H1 (cell line): ENCODE results near the gene NAT8L. TPM values are rescaled to one million over a fixed set of nuclear protein-coding genes. Genes with fewer than 3 reads are reported as not detected.
A peak's percentile ranks its signal among the peaks of the same experiment; 100 is the strongest.

Experiments
- CTCF ChIA-PET: fragments of 300-600 bp; sonication (Branson Sonifier 250); formaldehyde crosslinking; loops from one replicate; lab custom pipeline; 2021; ENCODE audit not compliant: partially characterized antibody; lab: Charles Lee
- POLR2A ChIA-PET: fragments of 300-600 bp; sonication (Branson Sonifier 250); formaldehyde crosslinking; loops from one replicate; lab custom pipeline; 2021; ENCODE audit warnings: inconsistent platforms; ENCODE audit not compliant: partially characterized antibody; lab: Charles Lee
- DNase-seq, 2 experiments: peaks; one replicate each; pipeline versions ENCODE4 v3.0.0 to v3.0.0-alpha.2; 2010 to 2022; ENCODE audit warnings: low spot score in 2 of 2, low read depth in 1 of 2, mixed read lengths in 1 of 2
- FAIRE-seq: peaks from 2 replicates; lab custom pipeline; 2011; peaks lifted over from hg19 to GRCh38; lab: Jason Lieb, UNC
- H2AFZ ChIP-seq: 2 replicates; pipeline ENCODE4 v1.8.1; 2012; ENCODE audit warnings: low read length, inconsistent platforms
- H2AK5ac ChIP-seq: 2 replicates; pipeline ENCODE4 v1.6.1; 2013; ENCODE audit warnings: low read depth, low read length
- H2BK120ac ChIP-seq: replicated peaks from 2 replicates; pipeline ENCODE3; 2013; ENCODE audit warnings: low read depth, low read length, inconsistent platforms
- H2BK12ac ChIP-seq: 2 replicates; pipeline ENCODE4 v1.6.1; 2013; ENCODE audit warnings: low read depth, low read length
- H2BK15ac ChIP-seq: 2 replicates; pipeline ENCODE4 v1.6.1; 2013; ENCODE audit warnings: low read length
- H2BK20ac ChIP-seq: 2 replicates; pipeline ENCODE4 v1.6.1; 2013; ENCODE audit warnings: low read length
- H2BK5ac ChIP-seq: 2 replicates; pipeline ENCODE4 v1.6.1; 2013; ENCODE audit warnings: low read depth, low read length
- H3K14ac ChIP-seq: 2 replicates; pipeline ENCODE4 v1.6.1; 2013; ENCODE audit warnings: inconsistent platforms; ENCODE audit not compliant: insufficient read length
- H3K18ac ChIP-seq: 2 replicates; pipeline ENCODE4 v1.6.1; 2013; ENCODE audit warnings: low read length; ENCODE audit errors: extremely low read depth
- H3K23ac ChIP-seq: 2 replicates; pipeline ENCODE4 v1.6.1; 2013; ENCODE audit warnings: inconsistent platforms; ENCODE audit not compliant: insufficient read length
- H3K23me2 ChIP-seq: 2 replicates; pipeline ENCODE4 v1.6.1; 2013; ENCODE audit warnings: low read depth, low read length
- H3K27ac ChIP-seq: 2 replicates; pipeline ENCODE4 v1.6.1; 2011; ENCODE audit warnings: low read depth, low read length, inconsistent platforms
- H3K27me3 ChIP-seq, 4 experiments: replicated peaks in 1 of 4; 1 replicate in 1 of 4; 2 replicates in 3 of 4; pipeline versions ENCODE4 v1.6.1 to v1.8.1; 2011 to 2013; ENCODE audit warnings: low read length in 3 of 4, mild to moderate bottlenecking in 3 of 4, inconsistent platforms in 2 of 4, mixed read lengths in 2 of 4, moderate library complexity in 1 of 4; ENCODE audit not compliant: control insufficient read depth in 3 of 4, insufficient read depth in 3 of 4; ENCODE audit errors: extremely low read depth in 1 of 4
- H3K36me3 ChIP-seq, 4 experiments: 2 replicates each; pipeline versions ENCODE4 v1.6.1 to v1.8.1; 2011 to 2013; ENCODE audit warnings: mild to moderate bottlenecking in 4 of 4, low read length in 3 of 4, moderate library complexity in 2 of 4, control low read depth in 1 of 4, inconsistent platforms in 1 of 4; ENCODE audit not compliant: insufficient read depth in 4 of 4, control insufficient read depth in 2 of 4
- H3K4ac ChIP-seq: replicated peaks from 2 replicates; pipeline ENCODE3; 2013; ENCODE audit warnings: low read length, low read depth, mixed read lengths, inconsistent platforms; ENCODE audit not compliant: insufficient read length
- H3K4me1 ChIP-seq, 4 experiments: replicated peaks in 1 of 4; 1 replicate in 1 of 4; 2 replicates in 3 of 4; pipeline versions ENCODE4 v1.6.1 to v1.8.1; 2011 to 2013; ENCODE audit warnings: low read length in 3 of 4, inconsistent platforms in 2 of 4, mixed read lengths in 1 of 4; ENCODE audit not compliant: insufficient read depth in 4 of 4, control insufficient read depth in 3 of 4
- H3K4me2 ChIP-seq, 2 experiments: 2 replicates each; pipeline versions ENCODE4 v1.6.1 to v1.8.1; 2011 to 2013; ENCODE audit warnings: low read depth in 2 of 2, low read length in 2 of 2, control low read depth in 1 of 2, inconsistent platforms in 1 of 2, mild to moderate bottlenecking in 1 of 2; ENCODE audit not compliant: insufficient read depth in 1 of 2
- H3K4me3 ChIP-seq, 4 experiments: fragments of 200-600, 300-600 bp in 1 of 4; sonication (generic), shearing (Covaris generic), sonication (Bioruptor Twin) in 1 of 4; 2 replicates each; pipeline versions ENCODE4 v1.5.1 to v1.8.1; 2011 to 2016; ENCODE audit warnings: low read length in 4 of 4, low read depth in 3 of 4, control low read depth in 2 of 4, inconsistent platforms in 2 of 4, mild to moderate bottlenecking in 2 of 4, mixed read lengths in 1 of 4, moderate library complexity in 1 of 4; ENCODE audit not compliant: insufficient read depth in 2 of 4; ENCODE audit errors: extremely low read depth in 1 of 4
- H3K56ac ChIP-seq: replicated peaks from 2 replicates; pipeline ENCODE3; 2013; ENCODE audit warnings: low read depth, mild to moderate bottlenecking, mixed read lengths, low read length, inconsistent platforms; ENCODE audit not compliant: insufficient read length
- H3K79me1 ChIP-seq: 2 replicates; pipeline ENCODE4 v1.6.1; 2013; ENCODE audit warnings: low read depth, low read length, control low read depth
- H3K79me2 ChIP-seq, 2 experiments: 2 replicates each; pipeline versions ENCODE4 v1.6.1 to v1.8.1; 2012 to 2013; ENCODE audit warnings: low read length in 2 of 2, mild to moderate bottlenecking in 2 of 2, inconsistent platforms in 1 of 2; ENCODE audit not compliant: insufficient read depth in 2 of 2, control insufficient read depth in 1 of 2
- H3K9ac ChIP-seq, 4 experiments: replicated peaks in 1 of 4; 1 replicate in 1 of 4; 2 replicates in 3 of 4; pipeline versions ENCODE4 v1.6.1 to v1.8.1; 2011 to 2013; ENCODE audit warnings: low read depth in 3 of 4, low read length in 3 of 4, control low read depth in 2 of 4, mild to moderate bottlenecking in 2 of 4, moderate library complexity in 2 of 4, inconsistent platforms in 1 of 4; ENCODE audit errors: extremely low read depth in 1 of 4
- H3K9me3 ChIP-seq, 2 experiments: 2 replicates each; pipeline versions ENCODE4 v1.6.1 to v1.8.1; 2012 to 2013; ENCODE audit warnings: mild to moderate bottlenecking in 2 of 2, moderate library complexity in 2 of 2, control low read depth in 1 of 2, inconsistent platforms in 1 of 2, low read depth in 1 of 2, low read length in 1 of 2, mixed read lengths in 1 of 2; ENCODE audit not compliant: insufficient read depth in 2 of 2
- H4K20me1 ChIP-seq, 2 experiments: replicated peaks in 1 of 2; 2 replicates each; pipeline versions ENCODE3 to v1.8.1; 2011 to 2013; ENCODE audit warnings: inconsistent platforms in 2 of 2, low read length in 2 of 2, mild to moderate bottlenecking in 1 of 2; ENCODE audit not compliant: insufficient read depth in 2 of 2, control insufficient read depth in 1 of 2
- H4K5ac ChIP-seq: 2 replicates; pipeline ENCODE4 v1.6.1; 2013; ENCODE audit warnings: low read length, low read depth, mixed read lengths, inconsistent platforms; ENCODE audit not compliant: insufficient read length
- H4K8ac ChIP-seq: 2 replicates; pipeline ENCODE4 v1.8.0; 2013; ENCODE audit warnings: mild to moderate bottlenecking, moderate library complexity, low read length, inconsistent platforms; ENCODE audit not compliant: insufficient read depth; ENCODE audit errors: extremely low read depth
- H4K91ac ChIP-seq: replicated peaks from 2 replicates; pipeline ENCODE3; 2013; ENCODE audit warnings: low read length, mixed read lengths, inconsistent platforms; ENCODE audit not compliant: insufficient read length
- CHD2 ChIP-seq: IDR thresholded peaks from 2 replicates; pipeline ENCODE4 v1.6.1; 2012; ENCODE audit warnings: low read length, improper control_type of control experiment
- EP300 ChIP-seq, 2 experiments: IDR thresholded peaks; 1 replicate in 1 of 2; 2 replicates in 1 of 2; pipeline ENCODE4 v1.6.1; 2011 to 2012; ENCODE audit warnings: low read depth in 2 of 2, low read length in 2 of 2, mild to moderate bottlenecking in 2 of 2, borderline replicate concordance in 1 of 2, inconsistent platforms in 1 of 2, moderate library complexity in 1 of 2
- HDAC2 ChIP-seq, 2 experiments: fragments of 300-600 bp in 1 of 2; sonication (generic) in 1 of 2; IDR thresholded peaks; 2 replicates each; pipeline ENCODE4 v1.6.1; 2011 to 2012; ENCODE audit warnings: low read depth in 2 of 2, low read length in 2 of 2, mild to moderate bottlenecking in 2 of 2, moderate library complexity in 2 of 2, borderline replicate concordance in 1 of 2, inconsistent platforms in 1 of 2
- JUND ChIP-seq: IDR thresholded peaks from 2 replicates; pipeline ENCODE4 v1.6.1; 2011; ENCODE audit warnings: mild to moderate bottlenecking, improper control_type of control experiment, low read length
- KDM1A ChIP-seq: fragments of 200-600, 300-600 bp; sonication (generic); IDR thresholded peaks from 2 replicates; pipeline ENCODE4 v1.7.1; 2016; ENCODE audit warnings: mild to moderate bottlenecking, low read length, borderline replicate concordance
- MAFK ChIP-seq: IDR thresholded peaks from 2 replicates; pipeline ENCODE4 v1.6.1; 2012; ENCODE audit warnings: low read depth, mild to moderate bottlenecking, improper control_type of control experiment, low read length
- NANOG ChIP-seq: IDR thresholded peaks from 2 replicates; pipeline ENCODE4 v1.6.1; 2011; ENCODE audit warnings: low read length, low read depth, mild to moderate bottlenecking, inconsistent platforms; ENCODE audit not compliant: insufficient read depth, poor library complexity, severe bottlenecking
- NRF1 ChIP-seq: IDR thresholded peaks from 2 replicates; pipeline ENCODE4 v1.6.1; 2011; ENCODE audit warnings: mild to moderate bottlenecking, low read depth, low read length, improper control_type of control experiment
- WGBS, 2 experiments: shearing (Covaris generic) in 1 of 2; methylation state at CpG; one replicate each; pipeline versions ENCODE4 v1.1.6 to v1.1.7; 2013 to 2015; ENCODE audit warnings: low lambda C conversion rate in 2 of 2, mixed read lengths in 2 of 2, inconsistent platforms in 1 of 2, low coverage in 1 of 2, missing lambda C conversion rate in 1 of 2; ENCODE audit not compliant: insufficient replicate concordance in 2 of 2, insufficient coverage in 1 of 2, insufficient read length in 1 of 2; ENCODE audit errors: extremely low coverage in 1 of 2, missing lambda C conversion rate in 1 of 2; 5-methylcytosine and 5-hydroxymethylcytosine counted together
- polyA plus RNA-seq, 7 experiments: library from polyadenylated mRNA; depleted of rRNA in 3 of 7; stranded (reverse) in 5 of 7; unstranded in 2 of 7; fragments of >200 nt in 5 of 7; fragments of 200-250 nt in 2 of 7; gene quantifications; 1 replicate in 5 of 7; 2 replicates in 1 of 7; 4 replicates in 1 of 7; pipeline versions ENCODE4 v1.2.1 to v1.2.3, GENCODE V29; 2011 to 2013; ENCODE audit warnings: missing spikeins in 2 of 7, mixed read lengths in 2 of 7
- total RNA-seq: library from RNA; stranded (reverse); fragmentation: NEBNext Ultra II Directional; extraction: Animal tissue kit (Norgen Biotek cat#: 25700); gene quantifications from 2 replicates; pipeline ENCODE4 v1.2.1, GENCODE V29; 2021
- TF ChIP-seq, protein P1 (sequence below): IDR thresholded peaks from 2 replicates; pipeline ENCODE4 v1.6.1; 2011; ENCODE audit warnings: low read length, improper control_type of control experiment
- TF ChIP-seq, protein P2 (sequence below): IDR thresholded peaks from 2 replicates; pipeline ENCODE4 v1.6.1; 2012; ENCODE audit warnings: inconsistent platforms

The NAT8L gene
- total and polyA plus RNA-seq, 2 of the 8 experiments (the other 6 are each of a cell fraction or from before 2014, with no cell fraction given), result 10.8 TPM

DNA sequence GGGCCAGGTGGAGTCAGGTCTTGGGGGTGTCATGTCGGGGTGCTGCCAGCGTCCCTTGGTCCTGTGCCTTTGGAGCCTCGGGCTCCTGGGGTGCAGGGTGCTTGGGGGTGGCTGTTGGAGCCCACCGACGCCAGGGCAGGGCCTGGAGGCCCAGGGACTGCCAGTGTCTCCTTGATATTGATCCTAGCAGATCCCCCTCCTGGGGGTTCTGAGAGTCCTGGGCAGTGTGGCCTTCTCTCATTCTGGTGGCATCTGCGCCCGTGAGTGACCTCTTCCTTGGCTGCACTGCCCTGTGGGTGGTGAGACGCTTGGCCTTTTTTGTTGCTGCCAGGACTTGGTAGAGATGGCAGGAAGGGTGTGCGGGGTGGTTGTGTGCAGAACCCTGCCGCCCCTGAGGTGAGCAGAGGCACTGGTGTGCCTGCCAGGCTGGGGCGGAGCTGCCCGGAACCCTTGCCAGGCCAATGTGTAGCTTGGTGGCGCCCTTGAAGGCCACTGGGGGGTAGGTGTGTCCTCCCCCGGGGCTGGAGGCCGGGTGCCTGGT is 7.0 kb downstream of the NAT8L start:
- peaks cover 0 to 14% (median 7%) of the 10 kb centered on the region in 4 experiments; a peak in 5 of 7 replicates for H3K4me1 ChIP-seq
- peaks cover 5 to 25% of the 10 kb centered on the region in 2 experiments for H4K20me1 ChIP-seq
- no peak overlapping the region for H2AK5ac ChIP-seq
- no peak overlapping the region for H3K56ac ChIP-seq
- no peak overlapping the region for H3K9ac ChIP-seq
- 0 out of 4 replicates have a peak, but pooled peaks cover 0 to 3% of the 10 kb centered on the region in 2 experiments for H3K79me2 ChIP-seq
- H4K91ac ChIP-seq, result no peak overlapping the region
- WGBS, 2 experiments, result 95% methylated on average over 11 of the region's 15 CpGs; no CpG with 5 or more reads in 1 of the 2 experiments
- H3K79me1 ChIP-seq, result no peaks in the 10 kb centered on the region
- H3K9me3 ChIP-seq, result no peaks in the 10 kb centered on the region
- H2BK15ac ChIP-seq, result no peak overlapping the region
- peaks cover 0 to 4% (median 0%) of the 10 kb centered on the region in 4 experiments; a peak in 1 of 8 replicates for H3K36me3 ChIP-seq
- H2BK5ac ChIP-seq, result no peak overlapping the region
- no peak overlapping the region for H2AFZ ChIP-seq
- H3K14ac ChIP-seq, result no peak overlapping the region
- peaks cover 2% of the 10 kb centered on the region for H3K23me2 ChIP-seq
- no peak overlapping the region for H3K4ac ChIP-seq
- no peak for DNase-seq
- CTCF ChIA-PET, result interaction anchor here (1.0 kb wide), 1 partner anchor 9 kb away, joined by 3 read pairs; no protein-coding TSS in a partner anchor
- POLR2A ChIA-PET, result interaction anchor here (0.6 to 2.0 kb wide), 4 partner anchors 8 to 82 kb away, joined by 3 to 4 read pairs (median 4); no protein-coding TSS in a partner anchor
- no peak for FAIRE-seq
- H3K4me2 ChIP-seq, result no peak overlapping the region
- peaks cover 3 to 10% (median 5%) of the 10 kb centered on the region in 4 experiments; a peak in 6 of 7 replicates for H3K27me3 ChIP-seq
- no peak overlapping the region for H4K5ac ChIP-seq
- H2BK12ac ChIP-seq, result no peak overlapping the region
- no peak overlapping the region for H2BK120ac ChIP-seq
- H3K27ac ChIP-seq, result no peak overlapping the region
- no peak overlapping the region; the same call in 1 of the 2 replicates for H3K18ac ChIP-seq
- no peak overlapping the region for H3K23ac ChIP-seq
- 0 out of 2 replicates have a peak overlapping the region, but pooled peaks have one; percentile 5 for H4K8ac ChIP-seq
- no peak overlapping the region for H3K4me3 ChIP-seq
- no peak overlapping the region for H2BK20ac ChIP-seq
- TF ChIP-seq KDM1A (no peak), HDAC2 (IDR thresholded peaks at IDR 0.05; ENCODE audit: borderline replicate concordance in 1 of 2, low read depth in 2 of 2, low read length in 2 of 2) (no peak), NRF1 (no peak), EP300 (IDR thresholded peaks at IDR 0.05; ENCODE audit: borderline replicate concordance in 1 of 2, low read depth in 2 of 2, low read length in 2 of 2) (no peak), JUND (no peak), NANOG (no peak), MAFK (no peak), CHD2 (no peak)
- TF ChIP-seq, protein P1, sequence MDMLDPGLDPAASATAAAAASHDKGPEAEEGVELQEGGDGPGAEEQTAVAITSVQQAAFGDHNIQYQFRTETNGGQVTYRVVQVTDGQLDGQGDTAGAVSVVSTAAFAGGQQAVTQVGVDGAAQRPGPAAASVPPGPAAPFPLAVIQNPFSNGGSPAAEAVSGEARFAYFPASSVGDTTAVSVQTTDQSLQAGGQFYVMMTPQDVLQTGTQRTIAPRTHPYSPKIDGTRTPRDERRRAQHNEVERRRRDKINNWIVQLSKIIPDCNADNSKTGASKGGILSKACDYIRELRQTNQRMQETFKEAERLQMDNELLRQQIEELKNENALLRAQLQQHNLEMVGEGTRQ, result no peak
- TF ChIP-seq, protein P2, sequence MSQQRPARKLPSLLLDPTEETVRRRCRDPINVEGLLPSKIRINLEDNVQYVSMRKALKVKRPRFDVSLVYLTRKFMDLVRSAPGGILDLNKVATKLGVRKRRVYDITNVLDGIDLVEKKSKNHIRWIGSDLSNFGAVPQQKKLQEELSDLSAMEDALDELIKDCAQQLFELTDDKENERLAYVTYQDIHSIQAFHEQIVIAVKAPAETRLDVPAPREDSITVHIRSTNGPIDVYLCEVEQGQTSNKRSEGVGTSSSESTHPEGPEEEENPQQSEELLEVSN, result no peak
